NCI-H2107 treated with DMSO at 0.1 percent for 48 hours (cell line): Measurements from ENCODE around the gene TM9SF3.
"Not testable (repeated sequence)": the region's sequence is repeated elsewhere in the genome, so short reads cannot be mapped to it uniquely, and the experiment has no call there.

Experiments
- DNase-seq: peaks from one replicate; lab custom pipeline; 2025; ENCODE audit not compliant: unreplicated experiment; lab: John Stamatoyannopoulos, UW

The TM9SF3 gene

GRCh38 chr10:96600337-96600736 lies 13.5 kb upstream of the TM9SF3 start:
- DNase-seq: no peak

- no peak for DNase-seq
These were observed 12.0 kb upstream of the TM9SF3 start for GRCh38 chr10:96598846-96599245.

GRCh38 chr10:96596422-96597407 lies 9.9 kb upstream of the TM9SF3 start:
- DNase-seq: no peak

GRCh38 chr10:96595741-96596140 lies 8.9 kb upstream of the TM9SF3 start:
- no peak for DNase-seq

- DNase-seq: no peak
These were observed 5.1 kb upstream of the TM9SF3 start for GRCh38 chr10:96591946-96592345.

- DNase-seq: no peak
These were observed 2.0 kb upstream of the TM9SF3 start for GRCh38 chr10:96588616-96589419.

GRCh38 chr10:96588060-96588554 lies 1.3 kb upstream of the TM9SF3 start:
- no peak for DNase-seq

- DNase-seq: peak; percentile 10
These were observed 650 bp upstream of the TM9SF3 start for GRCh38 chr10:96587264-96588059.

- no peak for DNase-seq
These were observed 935 bp downstream of the TM9SF3 start for GRCh38 chr10:96585736-96586418.

GRCh38 chr10:96584474-96584873 lies 2.3 kb downstream of the TM9SF3 start:
- no peak for DNase-seq

GRCh38 chr10:96584035-96584434 lies 2.8 kb downstream of the TM9SF3 start:
- no peak for DNase-seq

- no peak for DNase-seq
These were observed 7.7 kb downstream of the TM9SF3 start for GRCh38 chr10:96579133-96579532.

GRCh38 chr10:96578633-96579032 lies 8.2 kb downstream of the TM9SF3 start:
- DNase-seq: no peak

GRCh38 chr10:96578022-96578421 lies 8.8 kb downstream of the TM9SF3 start:
- DNase-seq: no peak

- no peak for DNase-seq
These were observed 9.7 kb downstream of the TM9SF3 start for GRCh38 chr10:96577069-96577468.

GRCh38 chr10:96576277-96576980 lies 10.4 kb downstream of the TM9SF3 start:
- DNase-seq: no peak

- not testable (repeated sequence) for DNase-seq
These were observed 12.2 kb downstream of the TM9SF3 start for GRCh38 chr10:96574564-96574963.

GRCh38 chr10:96573036-96573435 lies 13.8 kb downstream of the TM9SF3 start:
- no peak for DNase-seq
